Measurements from ENCODE around the gene MS4A14. TPM values are rescaled to one million over a fixed set of nuclear protein-coding genes. Genes with fewer than 3 reads are reported as not detected.

MS4A14 gene
- total and polyA plus RNA-seq, 2 of the 8 experiments (the other 6 are each of a cell fraction or from before 2014, with no cell fraction given), result not detected

DNA sequence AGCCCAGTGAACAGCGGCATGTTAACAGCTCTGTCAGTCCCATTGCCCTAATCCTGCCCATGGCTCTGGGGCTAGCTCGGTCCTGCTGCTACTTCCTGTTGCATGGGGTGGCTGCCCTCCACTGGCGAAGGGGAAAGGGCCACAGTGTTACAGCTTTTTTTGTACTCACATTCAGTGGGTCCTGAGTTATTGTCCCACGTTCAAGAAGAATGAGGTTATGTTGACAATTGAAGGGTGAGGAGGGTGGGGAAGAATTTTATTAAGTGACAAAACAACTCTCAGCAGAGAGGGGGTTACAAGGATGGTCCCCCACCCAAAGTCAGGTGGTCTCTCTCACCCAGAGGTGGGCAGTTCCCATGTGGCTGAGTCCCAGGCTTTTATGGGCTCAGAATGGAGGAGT lies 35.6 kb upstream of the MS4A14 start:
- Histone ChIP-seq H2BK120ac (replicated peaks; ENCODE audit: low read depth, low read length) (no peak overlapping the region), H4K5ac (ENCODE audit: insufficient read length, low read depth, low read length) (no peak overlapping the region), H3K4me2 (ENCODE audit: insufficient read depth in 1 of 2, low read depth in 2 of 2, low read length in 2 of 2) (no peak overlapping the region), H3K79me2 (ENCODE audit: control insufficient read depth in 1 of 2, insufficient read depth in 2 of 2, low read length in 2 of 2) (no peaks in the 10 kb centered on the region), H3K23me2 (ENCODE audit: low read depth, low read length) (no peaks in the 10 kb centered on the region), H4K20me1 (replicated peaks in 1 of 2; ENCODE audit: control insufficient read depth in 1 of 2, insufficient read depth in 2 of 2, low read length in 2 of 2) (no peaks in the 10 kb centered on the region), H2BK12ac (ENCODE audit: low read depth, low read length) (no peak overlapping the region), H3K4ac (replicated peaks; ENCODE audit: insufficient read length, low read depth, low read length) (no peak overlapping the region), H3K9me3 (ENCODE audit: insufficient read depth in 2 of 2, low read depth in 1 of 2, low read length in 1 of 2) (peaks cover 0 to 4% of the 10 kb centered on the region in 2 experiments; a peak in 1 of 4 replicates), H3K4me3 (ENCODE audit: extremely low read depth in 1 of 4, insufficient read depth in 2 of 4, low read depth in 3 of 4, low read length in 4 of 4) (no peak overlapping the region), H3K79me1 (ENCODE audit: low read depth, low read length) (no peaks in the 10 kb centered on the region), H4K91ac (replicated peaks; ENCODE audit: insufficient read length, low read length) (no peak overlapping the region), H2BK15ac (ENCODE audit: low read length) (no peak overlapping the region), H3K27ac (ENCODE audit: low read depth, low read length) (no peak overlapping the region), H2BK5ac (ENCODE audit: low read depth, low read length) (no peak overlapping the region), H3K27me3 (replicated peaks in 1 of 4; ENCODE audit: control insufficient read depth in 3 of 4, extremely low read depth in 1 of 4, insufficient read depth in 3 of 4, low read length in 3 of 4) (no peaks in the 10 kb centered on the region), H2AK5ac (ENCODE audit: low read depth, low read length) (no peak overlapping the region), H2BK20ac (ENCODE audit: low read length) (no peak overlapping the region), H3K9ac (replicated peaks in 1 of 4; ENCODE audit: extremely low read depth in 1 of 4, low read depth in 3 of 4, low read length in 3 of 4) (no peak overlapping the region), H3K4me1 (replicated peaks in 1 of 4; ENCODE audit: control insufficient read depth in 3 of 4, insufficient read depth in 4 of 4, low read length in 3 of 4) (peaks cover 0 to 15% (median 3%) of the 10 kb centered on the region in 4 experiments; a peak in 3 of 7 replicates), H3K36me3 (ENCODE audit: control insufficient read depth in 2 of 4, insufficient read depth in 4 of 4, low read length in 3 of 4) (no peaks in the 10 kb centered on the region), H4K8ac (ENCODE audit: extremely low read depth, insufficient read depth, low read length) (no peak overlapping the region), H3K56ac (replicated peaks; ENCODE audit: insufficient read length, low read depth, low read length) (no peak overlapping the region), H3K18ac (ENCODE audit: extremely low read depth, low read length) (no peak overlapping the region), H3K23ac (ENCODE audit: insufficient read length) (no peak overlapping the region), H2AFZ (ENCODE audit: low read length) (0 out of 2 replicates have a peak overlapping the region, but pooled peaks have one; percentile 25), H3K14ac (ENCODE audit: insufficient read length) (no peak overlapping the region)
- POLR2A ChIA-PET (ENCODE audit: partially characterized antibody), result no interaction called here
- CTCF ChIA-PET (ENCODE audit: partially characterized antibody), result interaction anchor here (0.8 to 1.2 kb wide), 3 partner anchors 12 to 123 kb away, joined by 3 read pairs; no protein-coding TSS in a partner anchor
- DNase-seq (ENCODE audit: low read depth in 1 of 2, low spot score in 2 of 2), result no peak
- WGBS, 2 experiments (ENCODE audit: extremely low coverage in 1 of 2, insufficient coverage in 1 of 2, insufficient read length in 1 of 2, insufficient replicate concordance in 2 of 2, low coverage in 1 of 2, low lambda C conversion rate in 2 of 2, missing lambda C conversion rate in 1 of 2), result 64% methylated on average over 4 of the region's 4 CpGs; no CpG with 5 or more reads in 1 of the 2 experiments
- no peak for TF ChIP-seq GABPA (IDR thresholded peaks at IDR 0.05; ENCODE audit: borderline replicate concordance, insufficient read depth, low read length)
- TF ChIP-seq RAD21 (IDR thresholded peaks at IDR 0.05 in 1 of 2, conservative IDR thresholded peaks at IDR 0.05 in 1 of 2; ENCODE audit: low read depth in 2 of 2, low read length in 2 of 2), result 0 out of 4 replicates have a peak, but pooled peaks of 1 of the 2 experiments have one; percentile 5
- no peak for FAIRE-seq

All from H1 (cell line).